ENCODE measurements around the gene KRT31. TPM values are rescaled to one million over a fixed set of nuclear protein-coding genes. Genes with fewer than 3 reads are reported as not detected.
"Not testable (repeated sequence)": the region's sequence is repeated elsewhere in the genome, so short reads cannot be mapped to it uniquely, and the experiment has no call there.

The KRT31 gene
- total RNA-seq, 1 experiment from 2014 or later = not detected

DNA sequence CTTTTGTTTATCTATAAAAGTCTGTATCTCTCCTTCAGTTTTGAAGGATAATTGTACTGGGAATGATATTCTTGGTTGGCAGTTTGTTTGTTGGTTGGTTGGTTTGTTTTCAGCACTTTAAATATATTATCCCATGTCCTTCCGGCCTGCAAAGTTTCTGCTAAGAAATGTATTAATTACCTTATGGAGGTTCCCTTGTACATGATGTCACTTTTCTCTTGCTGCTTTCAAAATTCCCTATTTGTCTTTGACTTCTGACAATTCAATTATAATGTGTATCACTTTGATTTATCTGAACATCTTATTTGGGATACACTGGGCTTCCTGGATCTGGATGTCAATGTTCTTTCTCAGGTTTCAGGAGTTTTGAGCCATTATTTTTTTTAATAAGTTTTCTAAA, 11.2 kb downstream of the KRT31 start:
- no peaks in the 10 kb centered on the region for H3K27me3 ChIP-seq
- no peak for DNase-seq
- no peak overlapping the region for H3K27ac ChIP-seq
- no peak overlapping the region for H3K4me3 ChIP-seq
- H3K9me3 ChIP-seq (replicated peaks) = no peaks in the 10 kb centered on the region
- no peaks in the 10 kb centered on the region for H3K36me3 ChIP-seq
- no peaks in the 10 kb centered on the region for H3K4me1 ChIP-seq

DNA sequence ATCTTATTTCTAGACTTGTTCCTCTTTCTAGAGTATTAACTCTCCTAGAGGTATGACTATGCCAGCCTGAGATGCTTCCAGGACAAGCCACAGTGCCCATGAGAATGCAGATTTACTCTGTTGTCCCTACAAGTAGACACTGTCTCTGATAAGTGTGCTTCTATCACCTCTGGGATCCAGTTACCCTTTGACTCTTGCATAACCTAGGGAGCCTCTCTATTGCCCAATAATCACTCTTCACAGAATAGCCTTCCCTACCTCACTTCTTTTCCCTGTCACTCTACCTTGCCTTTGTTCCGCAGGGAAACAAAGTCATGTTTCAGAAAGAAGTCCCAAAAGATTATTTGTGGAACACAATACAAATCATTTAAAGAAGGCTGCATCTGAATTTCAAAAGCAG, 13.7 kb downstream of the KRT31 start:
- Histone ChIP-seq H3K4me3 (no peak overlapping the region), H3K27ac (no peak overlapping the region), H3K27me3 (no peaks in the 10 kb centered on the region), H3K9me3 (replicated peaks) (no peaks in the 10 kb centered on the region), H3K4me1 (no peaks in the 10 kb centered on the region), H3K36me3 (no peaks in the 10 kb centered on the region)
- no peak for DNase-seq

DNA sequence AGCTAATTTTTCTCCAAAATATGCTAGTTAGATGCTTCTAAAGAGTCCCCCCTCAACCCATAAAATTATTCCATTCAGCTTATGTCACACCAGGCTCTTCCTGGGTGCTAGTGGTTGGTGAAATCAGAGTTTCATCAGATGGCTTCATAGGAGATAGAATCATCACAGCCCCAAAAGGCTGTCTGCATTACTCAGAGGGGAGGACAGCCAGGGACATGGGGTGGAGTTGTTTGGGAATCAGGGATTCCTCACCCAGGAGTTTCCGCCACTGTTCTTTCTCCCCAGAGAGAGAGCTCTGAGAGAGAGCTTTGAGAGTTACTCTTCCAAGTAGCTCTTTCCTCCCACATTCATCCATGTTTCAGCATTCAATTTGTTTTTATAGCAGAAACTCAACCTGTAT, 15.0 kb downstream of the KRT31 start:
- DNase-seq = no peak
- Histone ChIP-seq H3K36me3 (no peaks in the 10 kb centered on the region), H3K4me3 (no peak overlapping the region), H3K27me3 (no peaks in the 10 kb centered on the region), H3K27ac (no peak overlapping the region), H3K4me1 (no peaks in the 10 kb centered on the region), H3K9me3 (replicated peaks) (no peaks in the 10 kb centered on the region)

DNA sequence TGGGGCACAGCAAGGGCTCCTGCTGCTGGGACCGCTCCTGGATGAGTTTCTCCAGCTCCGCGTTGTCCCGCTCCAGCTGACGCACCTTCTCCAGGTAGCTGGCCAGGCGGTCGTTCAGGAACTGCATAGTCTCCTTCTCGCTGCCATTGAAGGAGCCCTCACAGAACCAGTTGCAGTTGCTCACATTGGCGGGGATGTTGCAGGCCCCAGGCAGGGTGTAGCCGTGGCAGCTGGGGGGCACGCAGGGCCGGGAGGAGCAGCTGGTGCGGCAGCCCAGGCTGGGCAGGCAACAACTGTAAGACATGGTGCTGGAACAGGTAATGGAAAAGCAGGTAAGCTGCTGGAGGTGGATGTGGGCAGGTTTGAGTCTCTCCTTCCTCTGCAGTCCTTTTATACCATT, 15.5 kb downstream of the KRT31 start, which contains the start of gene KRT34:
KRT34 (minus strand) TSS at position 364 of the 400 bp plus-strand sequence; CDS start at position 304, 60 bp downstream.
- H3K4me1 ChIP-seq; H3K27ac ChIP-seq; H3K4me3 ChIP-seq; H3K36me3 ChIP-seq; DNase-seq; H3K9me3 ChIP-seq (replicated peaks); H3K27me3 ChIP-seq: not testable (repeated sequence)

DNA sequence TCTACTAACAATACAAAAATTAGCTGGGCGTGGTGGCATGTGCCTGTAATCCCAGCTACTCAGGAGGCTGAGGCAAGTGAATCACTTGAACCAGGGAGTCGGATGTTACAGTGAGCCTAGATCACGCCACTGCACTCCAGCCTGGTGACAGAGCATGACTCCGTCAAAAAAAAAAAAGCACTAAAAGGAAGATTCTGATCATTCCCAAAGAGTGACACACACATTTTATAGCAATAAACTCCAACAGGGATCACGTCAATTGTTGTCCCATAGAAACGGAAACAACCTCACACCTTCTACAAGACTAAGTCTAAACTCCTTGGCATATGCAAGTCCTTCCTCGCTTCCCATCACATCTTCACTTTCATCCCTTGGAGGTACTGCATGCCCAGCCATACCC, 17.3 kb downstream of the KRT31 start:
- H3K27ac ChIP-seq; H3K4me3 ChIP-seq; H3K27me3 ChIP-seq; H3K36me3 ChIP-seq; H3K9me3 ChIP-seq (replicated peaks); DNase-seq; H3K4me1 ChIP-seq: not testable (repeated sequence)

DNA sequence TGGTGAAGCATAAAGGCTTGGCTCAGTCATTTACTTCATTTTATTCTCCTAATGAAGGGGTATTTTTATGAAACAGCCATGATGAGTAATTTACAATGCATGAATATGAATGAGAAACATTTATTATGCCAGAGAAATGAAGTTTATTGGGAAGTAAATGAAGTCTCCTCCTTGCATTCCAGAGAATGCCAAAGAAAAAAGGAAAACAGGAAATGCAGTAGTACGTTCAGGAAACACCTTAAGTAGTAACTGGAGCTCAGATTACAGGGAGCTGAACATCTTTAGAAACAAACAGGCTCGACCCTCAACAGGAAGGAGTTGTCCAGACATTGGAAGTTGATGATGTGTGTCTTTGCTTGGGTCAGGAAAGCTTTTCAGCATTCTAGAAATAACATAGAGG, 19.9 kb downstream of the KRT31 start:
- DNase-seq = no peak
- Histone ChIP-seq H3K27me3 (no peaks in the 10 kb centered on the region), H3K27ac (no peak overlapping the region), H3K9me3 (replicated peaks) (no peaks in the 10 kb centered on the region), H3K36me3 (no peaks in the 10 kb centered on the region), H3K4me3 (no peak overlapping the region), H3K4me1 (no peaks in the 10 kb centered on the region)

DNA sequence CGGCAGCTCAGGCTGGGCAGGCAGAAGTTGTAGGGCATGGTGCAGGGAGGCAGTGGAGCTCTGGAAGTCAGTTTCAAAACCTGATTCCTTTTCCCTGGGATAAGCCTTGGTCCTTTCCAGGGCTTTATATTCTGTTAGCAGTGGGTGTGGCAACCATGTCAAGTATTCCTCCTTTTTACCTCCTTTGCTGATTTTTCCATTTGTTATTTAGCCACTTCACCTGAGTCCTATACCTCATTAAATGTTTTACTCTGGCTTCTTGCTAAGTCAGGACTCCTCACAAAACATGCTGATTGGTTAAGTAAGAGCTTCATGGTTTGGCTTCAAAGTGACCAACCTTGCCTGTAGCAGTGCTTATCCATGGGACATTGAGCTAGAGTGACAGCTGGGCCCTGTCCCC, 27.7 kb downstream of the KRT31 start, which contains the start of gene KRT33B:
KRT33B (minus strand) TSS at position 101 of the 400 bp plus-strand sequence; CDS start at position 38, 63 bp downstream.
- Histone ChIP-seq H3K27ac (no peak within 1 kb of the TSS), H3K4me3 (no peak within 1 kb of the TSS), H3K27me3 (no peaks in the 10 kb centered on the region), H3K36me3 (no peaks in the 10 kb centered on the region), H3K9me3 (replicated peaks) (no peaks in the 10 kb centered on the region), H3K4me1 (no peaks in the 10 kb centered on the region)
- no peak for DNase-seq

DNA sequence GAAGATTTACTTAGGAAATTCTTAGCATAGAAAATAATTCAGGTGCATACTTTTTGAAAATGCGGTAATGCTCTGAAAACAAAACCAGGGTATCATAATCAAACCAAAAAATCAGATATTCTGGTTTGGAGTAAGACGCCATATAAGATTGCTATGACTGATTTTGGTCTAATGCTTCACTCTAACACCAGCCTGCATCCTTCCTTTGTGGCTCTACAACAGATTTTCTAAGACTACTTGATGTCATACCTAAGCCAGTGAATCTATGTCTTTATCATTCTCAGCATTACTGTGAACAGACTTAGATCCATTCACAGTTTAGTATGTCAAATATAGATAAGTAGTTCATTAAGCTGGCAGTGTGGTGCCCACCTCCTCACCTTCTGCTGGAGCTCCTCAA, 28.4 kb downstream of the KRT31 start:
- no peaks in the 10 kb centered on the region for H3K27me3 ChIP-seq
- no peak overlapping the region for H3K4me3 ChIP-seq
- H3K36me3 ChIP-seq = no peaks in the 10 kb centered on the region
- no peak for DNase-seq
- H3K27ac ChIP-seq = no peak overlapping the region
- no peaks in the 10 kb centered on the region for H3K4me1 ChIP-seq
- H3K9me3 ChIP-seq (replicated peaks) = no peaks in the 10 kb centered on the region

DNA sequence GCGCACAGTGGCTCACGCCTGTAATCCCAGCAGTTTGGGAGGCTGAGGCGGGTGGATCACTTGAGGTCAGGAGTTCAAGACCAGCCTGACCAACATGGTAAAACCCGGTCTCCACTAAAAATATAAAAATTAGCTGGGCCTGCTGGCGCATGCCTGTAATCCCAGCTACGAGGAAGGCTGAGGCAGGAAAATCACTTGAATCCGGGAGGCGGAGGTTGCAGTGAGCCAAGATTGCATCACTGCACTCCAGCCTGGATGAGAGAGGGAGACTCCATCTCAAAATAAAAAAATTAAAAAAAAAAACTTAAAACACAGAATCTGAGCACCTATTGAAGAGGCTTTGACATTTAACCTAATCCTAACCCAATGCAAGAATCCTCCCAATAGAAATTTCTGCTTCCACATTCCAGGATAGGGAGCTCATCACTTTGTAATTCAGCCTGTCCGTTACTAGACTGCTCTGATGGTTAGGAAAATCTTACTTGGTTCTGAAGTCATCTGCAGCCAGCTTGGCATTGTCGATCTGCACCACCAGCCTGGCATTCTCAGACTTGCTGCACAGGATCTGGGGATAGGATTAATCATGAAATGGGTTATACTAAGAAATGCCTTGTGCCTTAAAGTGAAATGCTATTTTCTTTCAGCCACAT, 29.9 kb downstream of the KRT31 start:
- Histone ChIP-seq H3K4me3 (no peak overlapping the region), H3K36me3 (no peaks in the 10 kb centered on the region), H3K27ac (no peak overlapping the region), H3K9me3 (replicated peaks) (no peaks in the 10 kb centered on the region), H3K4me1 (no peaks in the 10 kb centered on the region), H3K27me3 (no peaks in the 10 kb centered on the region)
- DNase-seq = no peak

DNA sequence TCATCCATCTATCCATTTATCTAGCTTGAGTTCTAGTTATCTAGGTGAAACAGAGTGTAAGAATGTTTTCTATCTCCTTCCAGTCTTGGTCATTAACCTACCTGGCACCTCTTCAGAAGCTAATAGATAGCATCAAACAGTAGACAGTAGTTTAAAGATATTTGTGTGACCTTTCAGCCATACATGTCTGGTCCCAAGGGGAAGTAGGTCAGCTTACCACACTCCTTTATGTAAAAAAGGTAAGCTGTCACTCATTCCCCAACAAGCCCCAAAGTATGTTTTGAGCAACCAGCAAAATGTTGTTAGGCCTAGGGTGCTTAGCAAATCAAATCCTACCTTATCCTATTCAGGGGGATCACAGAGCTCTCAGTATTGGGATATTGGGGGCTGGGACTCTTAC, 31.3 kb downstream of the KRT31 start:
- Histone ChIP-seq H3K9me3 (replicated peaks) (no peaks in the 10 kb centered on the region), H3K4me3 (no peak overlapping the region), H3K27me3 (no peaks in the 10 kb centered on the region), H3K4me1 (no peaks in the 10 kb centered on the region), H3K36me3 (no peaks in the 10 kb centered on the region), H3K27ac (no peak overlapping the region)
- DNase-seq = no peak

DNA sequence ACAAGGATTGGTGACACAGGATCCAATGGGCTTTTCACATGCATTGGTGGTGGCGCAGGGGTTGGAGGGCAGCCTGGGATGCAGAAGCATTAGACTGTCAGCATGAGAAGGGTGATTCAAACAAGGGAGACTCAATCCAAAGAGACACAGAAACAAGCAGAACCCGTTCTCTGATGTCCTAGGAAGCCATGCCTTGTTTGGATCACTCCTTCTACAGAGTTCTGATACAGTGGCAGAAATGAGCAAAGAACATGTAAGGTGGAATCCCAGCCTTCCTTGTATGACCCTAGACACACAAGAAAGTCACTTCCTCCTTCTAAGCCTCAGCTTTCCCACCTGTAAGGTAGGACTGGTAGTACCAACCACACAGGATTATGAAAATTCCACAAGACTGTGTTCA, 33.5 kb downstream of the KRT31 start:
- H3K27me3 ChIP-seq = no peaks in the 10 kb centered on the region
- H3K4me3 ChIP-seq = no peak overlapping the region
- no peak overlapping the region for H3K27ac ChIP-seq
- no peak for DNase-seq
- no peaks in the 10 kb centered on the region for H3K9me3 ChIP-seq (replicated peaks)
- no peaks in the 10 kb centered on the region for H3K4me1 ChIP-seq
- H3K36me3 ChIP-seq = no peaks in the 10 kb centered on the region

DNA sequence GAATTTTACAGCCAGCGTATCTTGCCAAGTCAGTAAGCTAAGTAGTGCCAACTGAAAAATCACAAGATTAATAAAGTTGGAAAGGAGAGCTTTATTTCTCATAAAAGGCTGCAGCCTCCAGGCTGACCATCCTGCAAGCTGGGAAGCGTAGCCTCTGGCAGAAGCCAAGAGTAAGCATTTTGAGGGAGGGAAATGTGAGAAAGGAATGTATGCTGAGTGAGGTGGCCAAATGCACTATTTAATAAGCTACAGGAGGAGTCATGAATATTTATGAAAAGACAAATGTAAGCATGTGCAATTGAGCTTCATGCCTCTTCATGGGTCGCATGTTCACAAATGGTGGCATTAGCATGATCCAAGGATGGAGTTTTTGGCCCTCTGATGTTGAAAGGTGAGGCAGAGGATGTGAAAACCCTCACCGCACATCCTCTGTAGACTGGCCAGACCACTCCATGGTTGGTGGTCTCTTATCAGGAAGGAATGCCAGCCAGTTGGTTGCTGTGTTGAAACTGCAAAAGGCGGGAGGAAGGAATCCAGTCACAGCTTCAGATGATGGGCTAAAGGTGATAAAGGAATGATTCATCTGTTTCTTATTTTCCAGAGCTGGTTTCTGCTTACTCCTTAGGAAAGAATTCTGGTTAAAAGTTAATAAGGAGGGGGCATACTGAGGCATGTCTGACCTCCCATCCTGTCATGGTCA, 37.0 kb downstream of the KRT31 start:
- Histone ChIP-seq H3K27ac (no peak overlapping the region), H3K27me3 (no peaks in the 10 kb centered on the region), H3K4me3 (no peak overlapping the region), H3K9me3 (replicated peaks) (no peaks in the 10 kb centered on the region), H3K36me3 (no peaks in the 10 kb centered on the region), H3K4me1 (no peaks in the 10 kb centered on the region)
- no peak for DNase-seq

DNA sequence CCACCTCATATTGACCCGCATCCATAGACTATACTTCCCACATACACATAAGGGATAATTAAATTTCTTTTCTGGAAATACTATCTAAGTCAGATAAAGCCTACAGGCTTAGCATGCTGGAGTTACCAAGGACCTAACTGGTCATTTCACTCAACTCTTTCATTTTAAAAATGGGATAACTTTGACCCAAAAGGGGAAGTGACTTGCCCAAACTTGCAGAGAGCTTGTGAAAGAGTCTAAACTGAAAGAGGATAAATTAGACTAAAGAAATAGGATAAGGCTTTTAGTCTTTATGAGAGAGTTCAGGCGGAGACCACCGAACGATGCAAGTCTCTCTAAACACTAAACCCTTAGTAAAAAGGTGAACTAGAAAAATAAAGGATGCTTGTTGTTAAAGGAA, 42.9 kb downstream of the KRT31 start:
- Histone ChIP-seq H3K27ac (no peak overlapping the region), H3K4me3 (no peak overlapping the region), H3K27me3 (no peaks in the 10 kb centered on the region), H3K4me1 (no peaks in the 10 kb centered on the region), H3K36me3 (no peaks in the 10 kb centered on the region), H3K9me3 (replicated peaks) (no peaks in the 10 kb centered on the region)
- no peak for DNase-seq

DNA sequence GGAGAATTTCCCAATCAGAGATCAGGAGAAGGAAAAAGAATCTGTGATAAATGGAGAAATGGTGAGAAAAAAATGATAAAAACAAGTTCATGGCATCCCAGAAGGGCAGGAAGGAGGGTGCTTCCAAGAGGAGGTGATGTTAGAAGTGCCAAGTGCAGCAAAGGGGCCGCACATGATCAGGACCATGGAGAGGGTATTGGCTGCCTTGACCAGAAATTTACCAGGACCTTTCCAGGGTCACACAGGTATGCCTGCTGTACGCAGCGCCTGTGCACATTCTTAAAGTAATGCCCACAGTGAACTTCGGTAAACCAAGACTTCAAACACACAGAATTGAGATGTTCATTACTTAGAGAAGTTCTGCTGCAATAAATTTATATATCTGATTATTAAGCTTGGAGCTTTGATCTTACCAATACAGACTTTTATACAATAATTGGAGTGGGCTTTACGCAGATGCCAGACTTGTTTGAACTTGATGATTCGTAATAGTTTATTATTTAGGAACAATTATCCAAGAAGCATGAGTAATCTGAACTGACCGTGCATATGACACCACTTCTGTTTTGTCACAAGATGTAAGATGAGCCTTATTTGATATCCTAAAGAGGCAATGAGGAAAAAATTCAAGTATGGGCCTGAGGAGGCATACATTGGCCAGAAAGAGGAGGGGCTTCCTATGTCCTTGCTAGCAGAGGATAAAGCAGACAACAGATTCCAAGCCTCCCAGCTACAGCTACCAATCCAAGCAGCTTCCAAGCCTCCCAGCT, 44.6 kb downstream of the KRT31 start:
- H3K36me3 ChIP-seq = no peaks in the 10 kb centered on the region
- no peaks in the 10 kb centered on the region for H3K4me1 ChIP-seq
- peak in 1 of 2 experiments; percentile 13 for DNase-seq
- H3K27ac ChIP-seq = no peak overlapping the region
- H3K4me3 ChIP-seq = no peak overlapping the region
- no peaks in the 10 kb centered on the region for H3K27me3 ChIP-seq
- H3K9me3 ChIP-seq (replicated peaks) = no peaks in the 10 kb centered on the region

DNA sequence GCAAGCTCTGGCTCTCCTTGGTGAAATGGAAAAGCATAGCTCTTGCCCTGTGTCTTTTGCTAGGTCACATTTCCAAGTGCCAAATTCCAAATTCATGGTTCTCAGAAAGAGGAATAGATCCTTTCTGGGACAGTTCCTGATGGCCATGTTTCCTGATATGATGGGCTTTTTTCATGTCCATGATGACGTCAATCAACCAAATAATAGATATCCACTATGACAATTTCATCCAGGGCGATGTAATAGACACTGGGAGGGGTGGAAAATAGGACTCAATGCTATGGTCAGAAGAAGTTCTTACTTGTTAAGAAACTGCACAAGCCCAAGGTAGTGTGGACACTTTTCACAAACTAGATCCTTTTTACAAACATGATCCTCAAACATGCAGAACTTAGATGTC, 46.2 kb downstream of the KRT31 start:
- Histone ChIP-seq H3K9me3 (replicated peaks) (no peaks in the 10 kb centered on the region), H3K4me1 (no peaks in the 10 kb centered on the region), H3K36me3 (no peaks in the 10 kb centered on the region), H3K4me3 (no peak overlapping the region), H3K27me3 (no peaks in the 10 kb centered on the region), H3K27ac (no peak overlapping the region)
- no peak for DNase-seq

Measured in SJCRH30 (cell line).